NCI-H2107 (cell line): ENCODE measurements around the gene GPI.

Experiments used
- DNase-seq: peaks from one replicate; lab custom pipeline; 2025; lab: John Stamatoyannopoulos, UW

GPI gene

DNA sequence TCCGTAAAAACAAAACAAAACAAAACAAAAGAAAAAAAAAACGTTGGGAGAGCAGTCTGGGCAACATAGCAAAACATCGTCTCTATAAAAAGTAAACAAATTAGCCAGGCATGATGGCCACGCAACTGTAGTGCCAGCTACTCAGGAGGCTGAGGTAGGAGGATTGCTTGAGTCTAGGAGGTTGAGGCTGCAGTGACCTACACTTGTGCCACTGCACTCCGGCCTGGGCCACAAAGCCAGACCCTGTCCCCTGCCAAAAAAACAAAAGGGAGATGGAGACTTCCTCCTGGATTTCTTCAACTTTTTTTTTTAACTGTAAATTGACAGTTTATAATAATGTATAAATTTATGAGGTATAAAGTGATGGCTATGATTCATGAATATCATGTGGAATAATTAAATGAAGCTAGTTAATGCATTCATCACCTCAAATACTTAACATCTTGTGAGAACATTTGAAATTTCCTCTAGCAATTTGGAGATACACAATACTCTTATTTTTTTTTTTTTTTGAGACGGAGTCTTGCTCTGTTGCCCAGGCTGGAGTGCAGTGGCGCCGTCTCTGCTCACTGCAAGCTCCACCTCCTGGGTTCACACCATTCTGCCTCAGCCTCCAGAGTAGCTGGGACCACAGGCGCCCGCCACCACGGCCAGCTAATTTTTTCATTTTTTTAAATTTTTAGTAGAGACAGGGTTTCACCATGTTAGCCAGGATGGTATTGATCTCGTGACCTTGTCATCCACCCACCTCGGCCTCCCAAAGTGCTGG, 41.1 kb downstream of the GPI start:
- DNase-seq: no peak

DNA sequence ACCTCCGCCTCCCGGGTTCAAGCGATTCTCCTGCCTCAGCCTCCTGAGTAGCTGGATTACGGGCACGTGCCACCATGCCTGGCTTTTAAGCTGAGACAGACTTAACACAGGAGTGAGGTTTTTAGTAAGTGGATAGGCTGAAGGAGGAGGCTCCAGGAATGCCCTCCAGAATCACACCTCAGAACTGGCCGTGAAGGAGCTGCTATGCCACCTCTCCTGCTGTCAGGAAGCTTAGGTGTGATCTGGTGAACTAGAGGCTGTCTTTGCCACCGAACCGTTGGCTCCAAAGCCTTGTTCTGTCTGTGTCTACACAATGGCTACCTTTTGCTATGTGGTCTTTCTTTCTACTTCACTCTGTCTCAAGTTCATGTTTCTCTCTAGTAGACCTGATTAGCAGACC, 43.4 kb downstream of the GPI start:
- DNase-seq: no peak

- no peak for DNase-seq
Observed at GRCh38 chr19:34409189-34410164, 44.5 kb downstream of the GPI start.

DNA sequence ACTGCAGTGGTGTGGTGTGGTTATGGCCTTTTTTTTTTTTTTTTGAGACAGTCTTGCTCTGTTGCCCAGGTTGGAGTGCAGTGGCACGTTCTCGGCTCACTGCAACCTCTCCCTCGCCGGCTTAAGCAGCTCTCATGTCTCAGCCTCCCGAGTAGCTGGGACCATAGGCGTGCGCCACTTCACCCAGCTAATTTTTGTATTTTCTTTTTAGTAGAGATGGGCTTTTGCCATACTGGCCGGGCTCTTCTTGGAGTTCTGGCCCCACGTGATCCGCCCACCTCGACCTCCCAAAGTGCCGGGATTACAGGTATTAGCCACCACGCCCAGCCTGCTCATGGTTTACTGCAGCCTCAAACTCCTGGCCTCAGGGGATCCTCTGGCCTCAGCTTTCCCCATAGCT, 46.2 kb downstream of the GPI start:
- DNase-seq: no peak

DNA sequence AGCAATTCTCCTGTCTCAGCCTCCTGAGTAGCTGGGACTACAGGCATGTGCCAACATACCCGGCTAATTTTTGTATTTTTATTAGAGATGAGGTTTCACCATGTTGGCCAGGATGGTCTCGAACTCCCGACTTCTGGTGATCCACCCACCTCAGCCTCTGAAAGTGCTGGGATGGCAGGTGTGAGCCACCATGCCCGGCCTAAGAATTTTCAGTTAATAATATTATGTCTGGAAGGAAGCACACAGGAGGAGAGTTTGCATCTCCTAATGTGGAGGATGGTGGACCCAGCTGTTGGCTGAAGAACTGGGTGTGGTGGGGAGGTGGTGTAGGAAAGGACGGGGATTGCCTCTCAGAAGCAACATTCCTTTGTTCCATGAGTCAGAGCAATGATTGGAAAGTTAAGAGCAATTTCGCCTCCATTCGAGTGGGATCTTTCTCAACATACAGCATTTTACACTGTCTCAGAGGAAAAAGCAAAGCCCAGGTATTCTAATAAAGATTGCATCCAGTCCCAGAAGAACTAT, 51.1 kb downstream of the GPI start:
- no peak for DNase-seq

DNA sequence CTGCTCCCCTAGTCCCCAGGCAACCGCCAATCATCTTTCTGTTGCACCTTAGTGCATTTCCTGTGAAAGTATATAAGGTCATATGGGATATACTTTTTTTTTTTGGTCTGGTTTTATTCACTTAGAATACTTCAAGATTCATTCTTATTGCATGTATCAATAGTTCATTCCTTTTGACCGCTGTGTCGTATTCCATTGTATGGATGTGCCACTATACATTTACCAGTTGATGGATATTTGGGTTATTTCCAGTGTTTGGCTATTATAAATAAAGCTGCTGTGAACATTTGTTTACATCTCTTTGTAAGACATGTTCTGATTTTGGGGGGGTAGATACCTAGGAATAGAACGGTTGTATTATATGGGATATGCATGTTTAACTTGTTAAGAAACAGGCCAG, 53.3 kb downstream of the GPI start:
- DNase-seq: no peak

DNA sequence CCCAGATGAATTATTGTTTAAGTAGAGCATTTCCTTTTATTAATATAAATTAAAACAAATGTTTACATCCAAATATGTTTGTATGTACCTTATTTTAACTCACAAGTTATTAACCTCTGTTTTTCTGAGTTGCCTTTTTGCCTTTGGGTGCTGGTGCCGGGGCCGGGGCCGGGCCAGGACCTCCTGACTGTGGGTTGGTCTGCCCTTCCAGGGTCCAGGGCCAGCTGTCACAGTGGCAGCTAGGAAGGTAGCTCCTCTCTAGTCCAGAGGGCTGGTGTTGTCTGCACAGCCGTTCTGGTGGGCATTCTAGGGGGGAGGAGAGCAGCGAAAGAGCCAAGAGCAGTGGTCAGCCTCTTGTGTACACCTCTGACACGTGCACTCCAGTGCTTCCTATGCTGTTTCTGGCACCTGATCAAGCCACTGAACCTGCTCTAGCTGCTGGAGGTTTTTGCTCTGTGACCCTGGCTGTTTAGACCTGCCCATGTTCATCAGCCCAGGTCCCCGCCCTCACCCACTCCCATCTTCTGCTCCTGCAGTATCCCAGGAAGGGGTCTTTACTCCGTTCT, 61.2 kb downstream of the GPI start:
- DNase-seq: no peak

- no peak for DNase-seq
Observed at GRCh38 chr19:34428549-34429285, 63.7 kb downstream of the GPI start.

DNA sequence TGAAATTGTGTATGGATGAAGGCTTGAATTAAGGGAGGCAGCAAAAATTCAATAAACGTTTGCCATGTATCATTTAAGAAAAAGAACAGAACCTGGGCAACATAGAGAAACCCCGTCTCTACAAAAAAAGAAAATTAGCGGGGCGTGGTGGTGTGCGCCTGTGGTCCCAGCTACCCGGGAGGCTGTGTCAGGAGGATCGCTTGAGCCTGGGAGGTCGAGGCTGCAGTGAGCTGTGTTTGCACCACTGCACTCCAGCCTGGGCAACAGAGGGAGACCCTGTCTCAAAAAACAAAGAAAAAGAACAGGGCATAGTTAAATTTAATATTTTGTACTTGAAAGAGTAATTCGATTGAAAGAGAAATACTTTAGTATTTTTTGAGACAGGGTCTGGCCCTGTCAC, 64.6 kb downstream of the GPI start:
- DNase-seq: no peak

DNA sequence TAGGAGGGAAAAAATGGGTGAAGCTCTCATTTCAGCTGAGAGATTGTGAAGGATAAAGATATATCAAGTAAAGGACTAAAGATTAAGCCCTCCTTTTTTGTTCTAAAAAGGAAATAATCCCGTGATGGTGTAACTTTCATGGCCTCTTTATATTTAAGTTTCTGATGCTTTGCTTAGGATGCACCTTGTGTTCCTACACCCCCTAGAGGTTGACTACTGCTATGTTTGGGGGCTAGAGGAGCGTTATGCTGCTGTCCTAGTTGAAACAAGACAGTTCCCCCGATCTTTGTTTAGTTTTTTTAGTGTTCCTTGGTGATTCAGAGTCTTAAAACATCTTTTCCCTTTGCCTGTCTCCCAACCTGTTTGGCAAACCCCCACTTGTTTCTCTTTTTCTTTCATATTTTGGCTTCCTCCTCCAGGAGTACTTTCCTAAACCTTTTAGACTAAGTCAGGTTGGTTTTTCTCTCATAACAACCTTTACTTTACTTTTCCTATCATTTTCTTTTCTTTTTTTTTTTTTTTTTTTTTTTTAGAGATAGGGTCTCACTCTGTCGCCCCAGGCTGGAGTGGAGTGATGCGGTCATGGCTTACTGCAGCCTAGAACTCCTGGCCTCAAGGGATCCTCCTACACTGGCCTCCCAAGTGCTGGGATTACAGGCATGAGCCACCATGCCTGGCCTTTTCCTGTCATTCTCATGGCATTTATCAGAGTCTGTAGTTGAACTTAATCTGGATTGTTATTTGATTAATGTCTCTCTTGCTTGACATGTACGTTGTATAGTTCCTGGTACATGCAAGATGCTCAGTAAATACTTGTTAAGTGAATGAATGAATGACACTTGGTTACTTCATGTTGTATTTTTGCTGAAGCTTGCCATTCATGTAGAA, 66.0 kb downstream of the GPI start:
- peak; percentile 6 for DNase-seq

GRCh38 chr19:34431681-34432402, 66.8 kb downstream of the GPI start:
- DNase-seq: no peak

DNA sequence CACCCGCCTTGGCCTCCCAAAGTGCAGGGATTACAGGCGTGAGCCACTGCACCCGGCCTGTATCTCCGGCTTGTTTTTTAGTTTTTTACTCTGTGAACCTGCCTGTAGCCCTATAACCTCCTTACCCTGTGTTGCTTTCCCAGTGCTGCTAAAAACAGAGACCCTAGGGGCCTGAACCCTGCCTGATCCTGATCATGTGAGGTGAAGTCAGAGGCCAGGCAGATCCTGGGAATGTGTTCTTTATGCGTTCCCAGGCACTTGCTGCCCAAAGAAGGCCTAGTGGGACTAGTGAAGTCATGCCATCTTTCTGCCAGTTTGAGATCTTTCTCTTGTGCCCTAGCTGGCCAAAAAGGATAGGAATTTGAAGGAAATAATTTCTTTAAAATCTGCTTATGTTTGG, 67.8 kb downstream of the GPI start:
- no peak for DNase-seq

GRCh38 chr19:34436716-34437115, 71.7 kb downstream of the GPI start:
- DNase-seq: no peak

DNA sequence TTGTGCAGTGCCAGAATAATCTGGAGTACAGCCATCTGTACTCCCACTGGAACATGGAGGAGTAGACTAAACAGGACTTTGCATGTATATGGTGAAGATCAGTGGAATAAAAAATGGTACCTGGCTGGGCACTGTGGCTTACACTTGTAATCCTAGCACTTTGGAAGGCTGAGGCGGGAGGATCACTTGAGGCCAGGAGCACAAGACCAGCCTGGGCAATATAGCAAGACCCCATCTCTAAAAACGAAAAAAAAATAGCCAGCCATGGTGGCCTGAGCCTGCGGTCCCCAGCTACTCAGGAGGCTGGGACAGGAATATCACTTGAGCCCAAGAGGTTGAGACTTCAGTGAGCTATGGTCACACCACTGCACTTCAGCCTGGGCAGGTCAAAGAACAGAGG, 83.2 kb downstream of the GPI start:
- DNase-seq: no peak
